Measurements from ENCODE around the gene PRLH.
A peak's percentile ranks its signal among the peaks of the same experiment; 100 is the strongest.
"Not testable (repeated sequence)": the region's sequence is repeated elsewhere in the genome, so short reads cannot be mapped to it uniquely, and the experiment has no call there.

PRLH gene

DNA sequence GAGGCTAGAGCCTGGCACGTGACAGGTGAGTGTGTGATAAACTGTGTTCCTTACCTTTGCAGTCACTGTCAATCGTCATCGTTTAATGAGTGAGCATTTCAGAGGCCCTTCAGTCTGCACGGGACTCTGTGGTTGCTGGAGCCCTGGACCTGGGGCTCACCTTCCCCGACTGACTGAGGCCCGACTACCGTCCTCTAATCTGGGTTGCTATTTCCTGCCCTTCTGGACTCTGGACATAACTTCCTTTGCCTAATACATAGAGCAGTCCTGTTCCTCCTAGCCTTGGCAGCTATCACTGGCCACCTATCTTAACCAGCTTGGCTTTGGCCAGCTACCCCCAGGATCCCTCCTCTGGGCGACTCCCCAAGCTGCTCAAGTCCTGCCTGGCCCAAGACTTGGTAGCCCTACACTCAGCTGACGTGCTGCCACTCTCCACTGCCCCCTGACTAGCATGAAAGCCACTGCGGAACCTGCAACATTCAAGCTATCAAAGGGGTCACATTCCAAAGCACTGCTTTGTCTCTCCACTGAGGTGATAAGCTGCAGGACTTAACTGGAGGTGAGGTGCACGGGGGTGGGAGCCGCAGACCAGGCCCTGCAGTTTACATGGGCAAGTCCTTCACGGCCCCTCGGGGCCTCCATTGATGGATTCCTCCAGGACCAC lies 35.2 kb downstream of the PRLH start:
- Histone ChIP-seq H3K9ac (ENCODE audit: low read depth, low read length) (no peak overlapping the region), H3K4me3 (ENCODE audit: low read length) (no peak overlapping the region), H3K4me1 (ENCODE audit: insufficient read depth, low read length) (peaks cover 8% of the 10 kb centered on the region; the same call in 1 of the 2 replicates), H3K9me3 (ENCODE audit: insufficient read depth, low read depth, low read length) (0 out of 2 replicates have a peak, but pooled peaks cover 4% of the 10 kb centered on the region), H3K27me3 (ENCODE audit: insufficient read depth, low read length) (no peaks in the 10 kb centered on the region), H3K36me3 (ENCODE audit: insufficient read depth, low read depth, low read length) (no peaks in the 10 kb centered on the region), H3K27ac (ENCODE audit: low read length) (no peak overlapping the region)

DNA sequence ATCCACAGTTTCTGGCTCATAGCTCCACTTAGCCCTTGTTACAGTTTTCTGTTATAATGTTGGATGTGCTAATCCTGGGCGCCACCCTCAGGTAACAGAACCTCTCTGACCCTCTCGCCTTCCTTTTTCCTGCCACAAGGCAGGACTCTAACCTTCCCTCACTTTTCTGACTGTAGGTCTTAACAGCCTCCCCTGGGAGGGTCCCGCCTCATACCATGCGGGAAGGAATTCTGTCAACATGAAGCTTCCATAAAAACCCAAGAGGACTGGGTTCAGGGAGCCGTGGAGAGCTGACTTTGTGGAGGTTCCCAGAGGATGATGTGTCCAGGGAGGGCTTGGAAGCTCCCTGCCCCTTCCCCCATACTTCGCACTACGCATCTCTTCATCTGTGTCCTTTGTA lies 36.0 kb downstream of the PRLH start:
- H3K4me3 ChIP-seq (ENCODE audit: low read length), result no peak overlapping the region
- no peaks in the 10 kb centered on the region for H3K36me3 ChIP-seq (ENCODE audit: insufficient read depth, low read depth, low read length)
- no peak overlapping the region for H3K9ac ChIP-seq (ENCODE audit: low read depth, low read length)
- peaks cover 8% of the 10 kb centered on the region; the same call in 1 of the 2 replicates for H3K4me1 ChIP-seq (ENCODE audit: insufficient read depth, low read length)
- no peak overlapping the region for H3K27ac ChIP-seq (ENCODE audit: low read length)
- no peaks in the 10 kb centered on the region for H3K27me3 ChIP-seq (ENCODE audit: insufficient read depth, low read length)
- 0 out of 2 replicates have a peak, but pooled peaks cover 4% of the 10 kb centered on the region for H3K9me3 ChIP-seq (ENCODE audit: insufficient read depth, low read depth, low read length)

DNA sequence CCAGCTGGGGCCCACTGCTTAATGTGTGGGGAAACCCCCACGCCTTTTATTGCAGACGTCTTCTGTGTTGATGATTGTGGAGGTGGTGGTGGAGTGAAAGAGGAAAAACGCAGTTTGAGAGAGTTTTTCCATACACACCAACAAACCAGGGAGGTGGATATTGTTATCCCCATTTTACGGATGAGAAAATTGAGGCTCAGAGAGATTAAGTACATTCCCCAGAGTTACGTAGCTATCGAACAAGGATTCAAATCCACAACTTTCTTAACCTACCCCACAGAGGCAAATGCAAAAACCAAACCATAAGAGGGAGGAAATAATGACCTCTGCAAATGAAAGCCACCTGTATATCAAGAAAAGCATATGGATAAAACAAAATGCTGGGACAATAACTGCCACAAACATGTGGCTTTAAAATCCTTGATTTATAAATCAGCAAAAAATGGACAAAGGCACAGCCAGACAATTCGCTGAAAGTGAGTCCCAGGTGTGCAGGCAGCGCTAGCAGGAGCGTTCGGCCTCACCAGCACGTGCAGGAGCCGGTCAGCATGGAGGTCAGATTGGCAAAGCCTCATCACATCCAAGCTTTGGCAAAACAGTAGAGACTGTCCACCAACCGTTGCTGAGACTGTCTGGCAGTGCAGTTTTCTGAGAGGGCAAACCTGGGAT lies 36.8 kb downstream of the PRLH start:
- H3K4me3 ChIP-seq (ENCODE audit: low read length), result no peak overlapping the region
- no peak overlapping the region for H3K9ac ChIP-seq (ENCODE audit: low read depth, low read length)
- H3K36me3 ChIP-seq (ENCODE audit: insufficient read depth, low read depth, low read length), result no peaks in the 10 kb centered on the region
- no peaks in the 10 kb centered on the region for H3K27me3 ChIP-seq (ENCODE audit: insufficient read depth, low read length)
- H3K9me3 ChIP-seq (ENCODE audit: insufficient read depth, low read depth, low read length), result 0 out of 2 replicates have a peak, but pooled peaks cover 4% of the 10 kb centered on the region
- peaks cover 8% of the 10 kb centered on the region; the same call in 1 of the 2 replicates for H3K4me1 ChIP-seq (ENCODE audit: insufficient read depth, low read length)
- H3K27ac ChIP-seq (ENCODE audit: low read length), result no peak overlapping the region

DNA sequence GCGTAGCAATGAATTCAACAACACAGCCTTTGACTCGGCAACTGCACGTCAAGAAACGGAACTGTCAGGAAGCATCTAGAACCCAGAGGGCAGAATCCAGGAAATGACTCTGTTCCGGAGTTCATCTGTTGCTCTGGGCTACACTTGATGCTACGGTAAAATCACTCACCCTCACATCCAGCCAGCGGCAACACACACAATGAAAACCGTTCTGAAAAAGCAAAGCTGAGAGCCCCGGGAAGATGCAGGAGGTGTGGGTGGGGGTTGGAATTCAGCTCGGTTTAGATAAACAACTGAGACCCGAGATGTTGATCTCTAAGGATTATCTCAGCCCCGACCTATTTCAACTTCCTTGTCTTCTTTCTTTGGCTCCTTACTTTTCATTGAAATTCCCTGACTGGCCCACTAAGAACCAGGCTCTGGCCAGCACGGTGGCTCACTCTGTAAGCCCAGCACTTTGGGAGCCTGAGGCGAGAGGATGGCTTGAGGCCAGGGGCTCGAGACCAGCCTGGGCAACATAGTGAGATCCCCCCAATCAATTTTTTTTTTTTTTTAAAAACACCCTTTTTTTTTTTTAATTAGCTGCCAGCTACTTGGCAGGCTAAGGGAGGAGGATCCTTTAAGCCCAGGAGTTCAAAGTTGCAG lies 37.5 kb downstream of the PRLH start:
- H3K9ac ChIP-seq (ENCODE audit: low read depth, low read length), result no peak overlapping the region
- H3K4me1 ChIP-seq (ENCODE audit: insufficient read depth, low read length), result peaks cover 8% of the 10 kb centered on the region; the same call in 1 of the 2 replicates
- no peak overlapping the region for H3K27ac ChIP-seq (ENCODE audit: low read length)
- H3K27me3 ChIP-seq (ENCODE audit: insufficient read depth, low read length), result no peaks in the 10 kb centered on the region
- H3K36me3 ChIP-seq (ENCODE audit: insufficient read depth, low read depth, low read length), result no peaks in the 10 kb centered on the region
- H3K9me3 ChIP-seq (ENCODE audit: insufficient read depth, low read depth, low read length), result 0 out of 2 replicates have a peak, but pooled peaks cover 4% of the 10 kb centered on the region
- H3K4me3 ChIP-seq (ENCODE audit: low read length), result no peak overlapping the region

DNA sequence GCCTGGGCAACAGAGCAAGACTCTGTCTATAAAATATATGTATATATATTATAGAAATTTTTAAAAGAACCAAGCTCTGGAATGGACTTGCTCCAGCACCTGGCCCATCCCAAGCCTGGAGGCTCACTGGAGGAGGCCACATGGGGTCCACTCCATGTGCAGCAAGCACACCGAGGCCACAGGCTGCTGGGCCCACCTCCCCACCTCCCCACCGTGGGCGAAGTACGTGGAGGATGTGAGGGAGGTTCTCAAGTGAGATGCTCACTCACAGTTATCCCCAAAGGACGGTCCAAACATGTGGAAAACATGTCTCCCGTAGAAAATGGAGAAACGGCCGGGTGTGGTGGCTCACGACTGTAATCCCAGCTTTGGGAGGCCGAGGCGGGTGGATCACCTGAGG lies 38.0 kb downstream of the PRLH start:
- Histone ChIP-seq H3K4me1 (ENCODE audit: insufficient read depth, low read length) (peaks cover 8% of the 10 kb centered on the region; the same call in 1 of the 2 replicates), H3K27ac (ENCODE audit: low read length) (no peak overlapping the region), H3K9me3 (ENCODE audit: insufficient read depth, low read depth, low read length) (0 out of 2 replicates have a peak, but pooled peaks cover 4% of the 10 kb centered on the region), H3K36me3 (ENCODE audit: insufficient read depth, low read depth, low read length) (no peaks in the 10 kb centered on the region), H3K4me3 (ENCODE audit: low read length) (no peak overlapping the region), H3K27me3 (ENCODE audit: insufficient read depth, low read length) (no peaks in the 10 kb centered on the region), H3K9ac (ENCODE audit: low read depth, low read length) (no peak overlapping the region)

DNA sequence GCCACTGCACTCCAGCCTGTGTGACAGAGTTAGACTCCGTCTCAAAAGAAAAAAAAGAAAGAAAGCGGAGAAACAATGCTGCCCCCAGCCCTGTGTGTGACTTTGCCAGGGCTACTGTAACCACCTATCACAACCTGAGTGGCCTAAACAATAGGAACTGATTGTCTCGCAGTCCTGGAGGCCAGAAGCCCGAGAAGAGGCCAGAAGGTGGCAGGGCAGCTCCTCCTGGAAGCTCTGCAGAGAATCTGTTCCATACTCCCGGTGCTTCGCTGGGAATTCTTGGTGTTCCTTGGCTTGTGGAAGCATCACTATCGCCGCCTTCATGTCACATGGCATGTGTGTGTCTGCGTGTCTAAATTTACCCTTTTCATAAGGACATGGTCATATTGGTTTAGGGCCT lies 38.6 kb downstream of the PRLH start:
- Histone ChIP-seq H3K9ac (ENCODE audit: low read depth, low read length) (no peak overlapping the region), H3K9me3 (ENCODE audit: insufficient read depth, low read depth, low read length) (0 out of 2 replicates have a peak, but pooled peaks cover 4% of the 10 kb centered on the region), H3K4me1 (ENCODE audit: insufficient read depth, low read length) (peaks cover 8% of the 10 kb centered on the region; the same call in 1 of the 2 replicates), H3K4me3 (ENCODE audit: low read length) (no peak overlapping the region), H3K36me3 (ENCODE audit: insufficient read depth, low read depth, low read length) (no peaks in the 10 kb centered on the region), H3K27ac (ENCODE audit: low read length) (no peak overlapping the region), H3K27me3 (ENCODE audit: insufficient read depth, low read length) (no peaks in the 10 kb centered on the region)

DNA sequence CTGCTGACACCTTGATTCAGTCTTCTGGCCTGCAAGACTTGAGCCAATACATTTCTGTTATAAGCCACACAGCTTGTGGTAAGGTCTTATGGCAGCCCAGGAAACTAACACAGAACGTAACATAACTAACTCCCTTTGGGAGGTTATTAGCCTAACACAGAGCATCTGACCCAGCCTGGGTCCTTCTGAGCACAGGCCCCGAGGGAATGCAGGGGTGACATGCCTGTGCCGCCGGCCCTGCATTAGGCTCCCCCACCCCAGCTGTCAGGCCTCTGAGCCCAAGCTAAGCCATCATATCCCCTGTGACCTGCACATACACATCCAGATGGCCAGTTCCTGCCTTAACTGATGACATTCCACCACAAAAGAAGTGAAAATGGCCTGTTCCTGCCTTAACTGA lies 40.1 kb downstream of the PRLH start:
- not testable (repeated sequence) for H3K9ac ChIP-seq (ENCODE audit: low read depth, low read length); H3K4me1 ChIP-seq (ENCODE audit: insufficient read depth, low read length); H3K36me3 ChIP-seq (ENCODE audit: insufficient read depth, low read depth, low read length); H3K9me3 ChIP-seq (ENCODE audit: insufficient read depth, low read depth, low read length); H3K27me3 ChIP-seq (ENCODE audit: insufficient read depth, low read length); H3K27ac ChIP-seq (ENCODE audit: low read length); H3K4me3 ChIP-seq (ENCODE audit: low read length)

DNA sequence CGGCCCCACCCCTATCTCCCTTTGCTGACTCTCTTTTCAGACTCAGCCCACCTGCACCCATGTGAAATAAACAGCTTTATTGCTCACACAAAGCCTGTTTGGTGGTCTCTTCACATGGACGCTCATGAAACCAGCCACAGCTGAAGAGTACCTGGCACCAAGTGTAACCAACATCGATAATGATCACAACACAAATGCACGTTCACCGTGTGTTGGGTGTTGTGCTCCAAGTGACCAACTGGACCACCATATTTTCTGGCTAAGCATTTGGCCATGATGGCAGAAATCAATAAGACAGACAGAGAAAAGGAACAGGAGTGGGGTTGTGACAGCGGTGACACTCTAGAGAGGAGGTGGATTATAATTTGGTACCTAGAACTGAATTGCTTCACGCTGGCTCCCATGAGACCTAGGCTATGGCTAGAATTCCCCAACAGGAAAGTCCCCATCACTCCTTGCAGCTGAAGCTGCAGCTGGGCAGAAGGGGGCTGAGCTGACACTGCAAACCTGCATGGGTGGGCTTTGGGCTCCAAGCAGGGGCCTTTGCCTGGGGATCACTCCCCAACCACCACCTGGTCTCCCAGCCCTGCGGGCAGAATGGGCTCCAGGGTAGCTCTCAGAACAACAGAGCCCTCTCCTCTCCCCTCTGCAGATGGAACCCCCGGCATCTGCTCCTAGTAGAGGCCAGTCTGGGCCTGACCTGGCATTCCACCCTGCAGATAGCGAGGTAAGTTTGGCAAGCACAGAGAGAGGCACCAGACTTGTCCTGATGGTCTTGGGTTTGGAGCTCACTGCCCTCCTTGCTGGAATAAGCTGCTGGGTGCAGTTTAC lies 46.4 kb downstream of the PRLH start:
- H3K27me3 ChIP-seq (ENCODE audit: insufficient read depth, low read length), result no peaks in the 10 kb centered on the region
- H3K4me3 ChIP-seq (ENCODE audit: low read length), result no peak overlapping the region

DNA sequence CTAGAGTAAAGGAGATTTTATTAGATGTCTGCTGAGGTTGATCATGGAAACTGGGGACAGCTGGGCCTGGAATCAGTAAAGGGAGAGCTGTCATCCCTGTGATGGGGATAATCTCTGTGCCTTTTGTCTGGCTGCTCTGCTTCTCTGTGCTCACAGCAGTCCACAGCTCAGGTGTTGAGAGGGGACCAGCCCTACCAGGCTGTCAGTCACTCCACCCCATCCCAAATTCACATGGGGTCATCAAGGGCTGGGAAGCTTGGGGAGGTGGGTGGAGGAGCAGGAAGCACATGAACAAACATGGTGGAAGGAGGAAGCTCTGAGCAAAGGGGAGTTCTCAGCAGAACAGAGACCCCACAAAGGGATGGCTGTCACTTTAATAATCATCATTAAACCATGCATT lies 47.3 kb downstream of the PRLH start:
- H3K27me3 ChIP-seq (ENCODE audit: insufficient read depth, low read length), result no peaks in the 10 kb centered on the region
- no peak overlapping the region for H3K4me3 ChIP-seq (ENCODE audit: low read length)
- H3K36me3 ChIP-seq (ENCODE audit: insufficient read depth, low read depth, low read length), result no peaks in the 10 kb centered on the region
- H3K9me3 ChIP-seq (ENCODE audit: insufficient read depth, low read depth, low read length), result no peaks in the 10 kb centered on the region
- peaks cover 26% of the 10 kb centered on the region for H3K4me1 ChIP-seq (ENCODE audit: insufficient read depth, low read length)
- peak overlapping the region; percentile 16 for H3K27ac ChIP-seq (ENCODE audit: low read length)
- H3K9ac ChIP-seq (ENCODE audit: low read depth, low read length), result no peak overlapping the region; the same call in 1 of the 2 replicates

More for the DNA sequence above, 46.4 kb downstream of the PRLH start:
- peak overlapping the region; percentile 54 for H3K27ac ChIP-seq (ENCODE audit: low read length)
- H3K36me3 ChIP-seq (ENCODE audit: insufficient read depth, low read depth, low read length), result no peaks in the 10 kb centered on the region
- peaks cover 26% of the 10 kb centered on the region for H3K4me1 ChIP-seq (ENCODE audit: insufficient read depth, low read length)
- H3K9ac ChIP-seq (ENCODE audit: low read depth, low read length), result peak overlapping the region; percentile 34; the same call in 1 of the 2 replicates
- no peaks in the 10 kb centered on the region for H3K9me3 ChIP-seq (ENCODE audit: insufficient read depth, low read depth, low read length)

DNA sequence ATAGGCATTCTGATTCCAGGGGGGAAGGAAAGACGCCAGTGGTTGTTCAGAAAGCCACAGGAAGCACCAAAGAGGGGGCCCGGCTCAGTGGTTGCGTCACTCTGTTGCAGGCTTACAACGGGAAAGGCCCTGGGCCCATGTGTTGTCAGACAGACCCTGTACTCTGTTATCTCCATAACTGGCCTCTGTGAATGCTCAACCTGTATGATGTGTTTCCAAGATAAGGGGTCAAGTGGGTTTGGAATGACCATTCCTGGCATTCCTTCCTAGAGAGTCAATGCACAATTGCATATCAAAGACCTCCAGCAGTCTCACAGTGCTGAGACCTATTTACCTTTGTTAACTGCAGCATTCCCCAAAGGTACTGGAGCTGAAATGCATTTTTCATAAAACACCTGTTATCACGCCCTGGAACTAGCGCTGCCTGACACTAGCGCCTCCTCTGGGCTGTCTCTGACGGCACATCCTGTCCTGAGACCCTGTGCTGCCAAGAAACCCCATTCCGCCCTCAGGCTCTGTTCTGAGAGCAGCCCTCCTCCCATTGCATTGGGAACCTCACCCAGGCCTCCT lies 47.9 kb downstream of the PRLH start:
- peak overlapping the region; percentile 16 for H3K27ac ChIP-seq (ENCODE audit: low read length)
- peaks cover 26% of the 10 kb centered on the region for H3K4me1 ChIP-seq (ENCODE audit: insufficient read depth, low read length)
- H3K9ac ChIP-seq (ENCODE audit: low read depth, low read length), result peak overlapping the region; percentile 42; the same call in 1 of the 2 replicates

More for the DNA sequence above, 47.9 kb downstream of the PRLH start:
- H3K27me3 ChIP-seq (ENCODE audit: insufficient read depth, low read length), result no peaks in the 10 kb centered on the region
- H3K9me3 ChIP-seq (ENCODE audit: insufficient read depth, low read depth, low read length), result no peaks in the 10 kb centered on the region
- no peaks in the 10 kb centered on the region for H3K36me3 ChIP-seq (ENCODE audit: insufficient read depth, low read depth, low read length)
- no peak overlapping the region for H3K4me3 ChIP-seq (ENCODE audit: low read length)

Data from iPS-20b (cell line).